Lower leg skin (tissue), 3 donors: ENCODE measurements around the gene AKR1C4.

ENCODE experiments used
- CTCF ChIP-seq, 3 donors: fragments of 450-650 bp; IDR thresholded peaks; one replicate each; pipeline ENCODE4 v1.5.1; 2016; ENCODE audit warnings: antibody characterized with exemption in 3 of 3, mild to moderate bottlenecking in 3 of 3, moderate library complexity in 2 of 3
- POLR2A ChIP-seq, 2 donors: fragments of 450-650 bp; IDR thresholded peaks; one replicate each; pipeline ENCODE4 v1.6.1; 2016 to 2017; ENCODE audit warnings: antibody characterized with exemption in 2 of 2, mild to moderate bottlenecking in 1 of 2, moderate library complexity in 1 of 2

GRCh38 chr10:5206799-5207198 is 10.2 kb downstream of the AKR1C4 start:
- no peak for TF ChIP-seq POLR2A (IDR thresholded peaks at IDR 0.05)
- TF ChIP-seq CTCF (IDR thresholded peaks at IDR 0.05): no peak
